ENCODE data around the gene PAX3.
A peak's percentile ranks its signal among the peaks of the same experiment; 100 is the strongest.

The PAX3 gene

DNA sequence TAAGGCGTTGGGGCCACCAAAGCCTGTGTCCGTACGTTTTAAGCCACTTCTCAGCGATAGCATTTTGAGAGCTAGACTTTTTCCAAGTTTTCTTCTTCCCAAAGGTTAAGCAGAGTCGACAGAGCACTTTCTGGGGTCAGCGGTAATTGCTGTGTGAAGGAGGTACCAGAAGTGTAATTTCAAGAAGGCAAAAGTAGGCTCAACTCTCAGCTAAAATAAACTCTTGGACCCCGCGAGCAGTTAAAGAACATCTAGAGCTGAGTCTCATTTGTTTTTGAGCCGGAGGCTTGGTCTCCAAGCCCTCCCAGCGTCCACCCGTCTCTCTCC lies 1.9 kb upstream of the PAX3 start:
- Histone ChIP-seq H3K9ac (ENCODE audit: insufficient read length, low read depth) (no peak overlapping the region), H3K36me3 (ENCODE audit: insufficient read depth, insufficient read length, low read length) (no peaks in the 10 kb centered on the region), H3K9me3 (ENCODE audit: insufficient read depth, low read length) (no peaks in the 10 kb centered on the region), H3K27me3 (ENCODE audit: insufficient read depth, insufficient read length) (peaks cover 100% of the 10 kb centered on the region), H3K4me3 (ENCODE audit: insufficient read length, low read depth) (no peak overlapping the region), H3K4me1 (ENCODE audit: insufficient read depth, insufficient read length) (peaks cover 16% of the 10 kb centered on the region)
- TF ChIP-seq YY1 (IDR thresholded peaks at IDR 0.05; ENCODE audit: insufficient read depth, insufficient read length) (no peak), ZNF274 (IDR thresholded peaks at IDR 0.05; ENCODE audit: low read depth, low read length) (no peak), SUZ12 (IDR thresholded peaks at IDR 0.05; ENCODE audit: extremely low read depth, insufficient read depth, insufficient read length) (no peak)
- DNase-seq (ENCODE audit: low read depth, low spot score): no peak

DNA sequence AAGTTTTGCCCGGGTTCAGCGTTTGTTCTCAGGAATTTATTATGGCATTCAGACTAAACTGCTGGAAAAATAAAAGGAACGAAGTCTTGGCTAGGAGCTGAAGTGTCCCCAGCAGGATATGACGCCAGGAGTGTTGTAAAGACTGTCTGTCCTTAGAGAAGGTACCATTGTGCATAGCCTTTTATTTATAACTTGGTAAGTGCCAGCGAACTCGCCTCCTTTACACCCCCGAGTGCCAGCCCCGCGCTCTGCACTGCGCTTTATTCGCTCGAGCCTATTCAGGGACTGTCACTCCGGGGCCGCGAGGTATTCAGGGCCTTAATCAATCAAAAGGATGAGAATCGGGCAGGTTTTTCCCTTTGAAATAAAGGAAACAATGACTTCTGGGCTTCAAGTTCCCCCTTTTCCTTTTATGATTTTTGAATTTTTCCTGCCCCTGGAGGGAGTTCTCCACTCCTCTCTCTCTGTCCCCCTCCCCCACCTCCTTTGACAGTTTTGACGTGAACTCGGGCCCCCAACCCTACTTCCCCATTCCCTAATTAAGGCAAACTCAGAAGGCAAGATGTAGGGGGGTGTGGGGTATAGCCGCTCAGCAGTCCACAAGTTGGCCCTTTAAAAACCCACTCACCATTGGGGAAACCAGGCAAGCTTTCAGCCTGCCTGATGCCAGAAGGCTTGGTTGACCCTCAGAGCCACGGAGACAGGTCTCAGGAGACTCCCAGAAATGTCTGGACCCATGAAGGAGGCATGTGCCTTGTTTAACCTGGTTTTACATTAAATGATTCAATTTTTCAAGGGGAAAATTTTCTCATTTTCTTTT lies 1.3 kb upstream of the PAX3 start:
- no peak for TF ChIP-seq SUZ12 (IDR thresholded peaks at IDR 0.05; ENCODE audit: extremely low read depth, insufficient read depth, insufficient read length)
- no peak for TF ChIP-seq YY1 (IDR thresholded peaks at IDR 0.05; ENCODE audit: insufficient read depth, insufficient read length)
- TF ChIP-seq ZNF274 (IDR thresholded peaks at IDR 0.05; ENCODE audit: low read depth, low read length): no peak
- DNase-seq (ENCODE audit: low read depth, low spot score): no peak
- Histone ChIP-seq H3K9me3 (ENCODE audit: insufficient read depth, low read length) (no peaks in the 10 kb centered on the region), H3K27me3 (ENCODE audit: insufficient read depth, insufficient read length) (peaks cover 100% of the 10 kb centered on the region), H3K4me1 (ENCODE audit: insufficient read depth, insufficient read length) (peaks cover 10% of the 10 kb centered on the region), H3K9ac (ENCODE audit: insufficient read length, low read depth) (no peak overlapping the region), H3K36me3 (ENCODE audit: insufficient read depth, insufficient read length, low read length) (no peaks in the 10 kb centered on the region), H3K4me3 (ENCODE audit: insufficient read length, low read depth) (no peak overlapping the region)

DNA sequence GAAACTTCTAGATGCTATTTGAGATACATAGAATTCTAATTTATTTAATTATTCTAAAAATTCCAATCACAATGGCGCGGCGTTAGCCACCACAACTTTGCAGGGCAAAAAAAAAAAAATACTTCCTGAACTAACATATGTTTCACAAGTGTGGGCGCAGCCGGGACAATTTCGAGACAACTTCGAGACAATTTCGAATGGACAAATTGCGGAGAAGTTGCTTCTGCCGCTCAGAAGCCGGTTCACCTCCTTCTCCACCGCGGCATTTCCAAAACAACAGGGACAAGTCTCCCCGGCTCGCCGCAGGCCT lies 842 bp downstream of the PAX3 start:
- H3K4me1 ChIP-seq (ENCODE audit: insufficient read depth, insufficient read length): peaks cover 12% of the 10 kb centered on the region
- H3K9ac ChIP-seq (ENCODE audit: insufficient read length, low read depth): peak overlapping the region; percentile 63
- no peak for TF ChIP-seq SUZ12 (IDR thresholded peaks at IDR 0.05; ENCODE audit: extremely low read depth, insufficient read depth, insufficient read length)
- TF ChIP-seq ZNF274 (IDR thresholded peaks at IDR 0.05; ENCODE audit: low read depth, low read length): no peak
- TF ChIP-seq YY1 (IDR thresholded peaks at IDR 0.05; ENCODE audit: insufficient read depth, insufficient read length): no peak
- H3K4me3 ChIP-seq (ENCODE audit: insufficient read length, low read depth): peak overlapping the region; percentile 23
- DNase-seq (ENCODE audit: low read depth, low spot score): no peak
- peaks cover 100% of the 10 kb centered on the region for H3K27me3 ChIP-seq (ENCODE audit: insufficient read depth, insufficient read length)
- no peaks in the 10 kb centered on the region for H3K36me3 ChIP-seq (ENCODE audit: insufficient read depth, insufficient read length, low read length)
- H3K9me3 ChIP-seq (ENCODE audit: insufficient read depth, low read length): no peaks in the 10 kb centered on the region

DNA sequence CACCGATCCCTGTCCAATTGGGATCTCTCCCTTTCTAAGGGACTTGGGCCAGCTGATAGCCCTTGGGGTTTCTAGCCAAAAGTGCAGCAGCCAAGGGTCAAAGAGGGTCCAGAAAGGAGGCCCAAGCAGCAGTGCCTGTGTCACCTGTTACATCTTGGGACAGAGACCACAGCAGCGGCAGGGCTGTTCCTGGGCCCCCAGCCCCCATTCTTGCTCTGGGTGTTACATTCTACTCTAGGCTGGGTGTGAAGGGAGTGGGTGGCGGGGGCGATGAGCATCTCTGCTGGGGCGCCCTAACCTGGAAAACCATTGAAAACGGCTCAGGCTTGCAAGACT lies 1.2 kb downstream of the PAX3 start:
- Histone ChIP-seq H3K4me1 (ENCODE audit: insufficient read depth, insufficient read length) (peaks cover 12% of the 10 kb centered on the region), H3K27me3 (ENCODE audit: insufficient read depth, insufficient read length) (peaks cover 100% of the 10 kb centered on the region)

DNA sequence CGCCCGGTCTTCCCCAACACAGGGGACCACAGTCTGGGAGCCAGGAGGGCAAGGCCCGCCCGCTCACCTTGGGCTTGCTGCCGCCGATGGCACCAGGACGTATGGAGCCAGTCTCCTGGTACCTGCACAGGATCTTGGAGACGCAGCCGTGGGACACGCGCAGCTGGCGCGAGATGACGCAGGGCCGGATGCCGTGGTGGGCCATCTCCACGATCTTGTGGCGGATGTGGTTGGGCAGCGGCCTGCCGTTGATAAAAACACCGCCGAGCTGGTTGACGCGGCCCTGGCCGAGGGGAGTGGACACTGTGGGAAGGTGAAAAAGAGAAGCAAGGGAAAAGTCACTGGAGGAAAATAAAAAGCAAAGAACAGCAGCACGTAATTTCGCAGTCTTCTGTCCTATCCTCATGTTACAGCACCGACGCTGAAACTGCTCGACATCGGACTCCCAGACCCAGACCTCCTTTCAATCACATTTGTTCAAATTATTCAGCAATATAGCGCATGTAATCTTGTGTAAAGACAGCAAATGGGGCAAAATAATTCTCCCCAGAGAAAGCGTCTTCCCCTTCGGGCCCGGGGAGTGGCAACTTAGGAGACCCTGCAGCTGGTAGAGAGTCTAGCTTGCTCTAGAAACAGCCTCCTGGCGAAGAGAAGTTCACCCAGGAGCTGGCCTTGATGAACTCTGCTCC lies 1.7 kb downstream of the PAX3 start:
- Histone ChIP-seq H3K9me3 (ENCODE audit: insufficient read depth, low read length) (no peaks in the 10 kb centered on the region), H3K36me3 (ENCODE audit: insufficient read depth, insufficient read length, low read length) (no peaks in the 10 kb centered on the region), H3K27me3 (ENCODE audit: insufficient read depth, insufficient read length) (peaks cover 100% of the 10 kb centered on the region), H3K4me3 (ENCODE audit: insufficient read length, low read depth) (no peak overlapping the region), H3K4me1 (ENCODE audit: insufficient read depth, insufficient read length) (peaks cover 15% of the 10 kb centered on the region), H3K9ac (ENCODE audit: insufficient read length, low read depth) (no peak overlapping the region)
- DNase-seq (ENCODE audit: low read depth, low spot score): no peak
- TF ChIP-seq ZNF274 (IDR thresholded peaks at IDR 0.05; ENCODE audit: low read depth, low read length): no peak
- peak; percentile 44 for TF ChIP-seq SUZ12 (IDR thresholded peaks at IDR 0.05; ENCODE audit: extremely low read depth, insufficient read depth, insufficient read length)

More for the DNA sequence above, 1.2 kb downstream of the PAX3 start:
- peak; percentile 4 for TF ChIP-seq SUZ12 (IDR thresholded peaks at IDR 0.05; ENCODE audit: extremely low read depth, insufficient read depth, insufficient read length)
- TF ChIP-seq YY1 (IDR thresholded peaks at IDR 0.05; ENCODE audit: insufficient read depth, insufficient read length): no peak
- TF ChIP-seq ZNF274 (IDR thresholded peaks at IDR 0.05; ENCODE audit: low read depth, low read length): no peak
- Histone ChIP-seq H3K9me3 (ENCODE audit: insufficient read depth, low read length) (no peaks in the 10 kb centered on the region), H3K4me3 (ENCODE audit: insufficient read length, low read depth) (no peak overlapping the region), H3K36me3 (ENCODE audit: insufficient read depth, insufficient read length, low read length) (no peaks in the 10 kb centered on the region), H3K9ac (ENCODE audit: insufficient read length, low read depth) (no peak overlapping the region)
- no peak for DNase-seq (ENCODE audit: low read depth, low spot score)

DNA sequence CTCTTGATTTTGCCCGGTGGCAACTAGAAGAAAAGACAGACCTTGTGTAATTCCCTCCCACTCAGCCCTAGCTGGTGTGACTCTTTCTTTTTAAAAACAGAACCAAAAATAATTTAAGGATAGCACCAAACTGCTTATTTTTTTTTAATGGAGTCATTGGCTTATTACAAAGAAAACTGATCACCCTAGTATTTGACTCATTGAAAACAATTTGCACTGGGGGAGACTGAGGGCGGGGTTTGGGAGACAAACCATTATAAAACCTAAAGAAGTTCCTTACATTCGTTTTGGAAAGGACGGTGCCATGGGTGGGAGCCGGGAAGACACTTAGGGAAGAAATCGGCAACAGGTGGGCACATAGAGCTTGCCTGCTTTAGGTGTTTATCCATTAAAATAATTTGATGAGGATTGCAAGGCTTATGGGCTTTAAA lies 2.5 kb downstream of the PAX3 start:
- no peaks in the 10 kb centered on the region for H3K36me3 ChIP-seq (ENCODE audit: insufficient read depth, insufficient read length, low read length)
- H3K4me3 ChIP-seq (ENCODE audit: insufficient read length, low read depth): no peak overlapping the region
- TF ChIP-seq ZNF274 (IDR thresholded peaks at IDR 0.05; ENCODE audit: low read depth, low read length): no peak
- TF ChIP-seq YY1 (IDR thresholded peaks at IDR 0.05; ENCODE audit: insufficient read depth, insufficient read length): no peak
- peak; percentile 93 for TF ChIP-seq SUZ12 (IDR thresholded peaks at IDR 0.05; ENCODE audit: extremely low read depth, insufficient read depth, insufficient read length)
- peaks cover 100% of the 10 kb centered on the region for H3K27me3 ChIP-seq (ENCODE audit: insufficient read depth, insufficient read length)
- DNase-seq (ENCODE audit: low read depth, low spot score): no peak
- H3K9ac ChIP-seq (ENCODE audit: insufficient read length, low read depth): no peak overlapping the region
- H3K4me1 ChIP-seq (ENCODE audit: insufficient read depth, insufficient read length): peaks cover 12% of the 10 kb centered on the region
- H3K9me3 ChIP-seq (ENCODE audit: insufficient read depth, low read length): no peaks in the 10 kb centered on the region

DNA sequence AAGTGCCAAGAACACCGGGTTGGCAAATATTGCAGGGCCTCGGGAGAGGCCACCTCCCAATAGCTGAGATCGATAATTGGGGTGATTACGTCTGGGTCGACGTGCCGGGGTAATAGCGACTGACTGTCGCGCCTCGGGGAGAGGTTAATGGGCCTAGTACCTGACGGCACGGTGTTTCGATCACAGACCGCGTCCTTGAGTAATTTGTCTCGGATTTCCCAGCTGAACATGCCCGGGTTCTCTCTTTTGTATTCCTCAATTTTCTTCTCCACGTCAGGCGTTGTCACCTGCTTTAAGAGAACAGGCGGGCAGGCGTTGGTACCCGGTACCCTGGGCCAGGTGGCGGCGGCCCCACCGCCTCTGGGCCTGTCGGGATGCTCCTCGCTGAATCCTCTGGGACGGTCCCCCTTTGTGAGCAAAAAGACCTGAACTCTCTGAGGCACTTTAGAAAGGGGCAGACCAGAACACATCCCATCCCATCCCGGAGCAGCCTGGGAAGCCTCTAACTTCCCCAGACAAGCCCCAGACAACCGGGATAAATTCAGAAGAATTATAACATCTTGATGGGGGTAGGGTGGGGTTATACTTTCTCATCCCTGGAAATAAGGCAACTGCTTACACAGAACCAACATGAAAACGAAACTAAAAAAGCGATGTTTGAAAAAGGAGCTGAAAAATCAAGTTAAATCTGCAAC lies 3.3 kb downstream of the PAX3 start:
- DNase-seq (ENCODE audit: low read depth, low spot score): no peak
- peaks cover 12% of the 10 kb centered on the region for H3K4me1 ChIP-seq (ENCODE audit: insufficient read depth, insufficient read length)
- H3K27me3 ChIP-seq (ENCODE audit: insufficient read depth, insufficient read length): peaks cover 93% of the 10 kb centered on the region
- no peaks in the 10 kb centered on the region for H3K36me3 ChIP-seq (ENCODE audit: insufficient read depth, insufficient read length, low read length)
- no peaks in the 10 kb centered on the region for H3K9me3 ChIP-seq (ENCODE audit: insufficient read depth, low read length)
- no peak overlapping the region for H3K9ac ChIP-seq (ENCODE audit: insufficient read length, low read depth)
- TF ChIP-seq ZNF274 (IDR thresholded peaks at IDR 0.05; ENCODE audit: low read depth, low read length) (no peak), SUZ12 (IDR thresholded peaks at IDR 0.05; ENCODE audit: extremely low read depth, insufficient read depth, insufficient read length) (no peak), YY1 (IDR thresholded peaks at IDR 0.05; ENCODE audit: insufficient read depth, insufficient read length) (no peak)
- H3K4me3 ChIP-seq (ENCODE audit: insufficient read length, low read depth): no peak overlapping the region
